ENCODE measurements around the gene GNA15.

GRCh38 chr19:3136684-3137055 is 837 bp downstream of the GNA15 start:
- TF ChIP-seq, protein P1, sequence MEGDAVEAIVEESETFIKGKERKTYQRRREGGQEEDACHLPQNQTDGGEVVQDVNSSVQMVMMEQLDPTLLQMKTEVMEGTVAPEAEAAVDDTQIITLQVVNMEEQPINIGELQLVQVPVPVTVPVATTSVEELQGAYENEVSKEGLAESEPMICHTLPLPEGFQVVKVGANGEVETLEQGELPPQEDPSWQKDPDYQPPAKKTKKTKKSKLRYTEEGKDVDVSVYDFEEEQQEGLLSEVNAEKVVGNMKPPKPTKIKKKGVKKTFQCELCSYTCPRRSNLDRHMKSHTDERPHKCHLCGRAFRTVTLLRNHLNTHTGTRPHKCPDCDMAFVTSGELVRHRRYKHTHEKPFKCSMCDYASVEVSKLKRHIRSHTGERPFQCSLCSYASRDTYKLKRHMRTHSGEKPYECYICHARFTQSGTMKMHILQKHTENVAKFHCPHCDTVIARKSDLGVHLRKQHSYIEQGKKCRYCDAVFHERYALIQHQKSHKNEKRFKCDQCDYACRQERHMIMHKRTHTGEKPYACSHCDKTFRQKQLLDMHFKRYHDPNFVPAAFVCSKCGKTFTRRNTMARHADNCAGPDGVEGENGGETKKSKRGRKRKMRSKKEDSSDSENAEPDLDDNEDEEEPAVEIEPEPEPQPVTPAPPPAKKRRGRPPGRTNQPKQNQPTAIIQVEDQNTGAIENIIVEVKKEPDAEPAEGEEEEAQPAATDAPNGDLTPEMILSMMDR (IDR thresholded peaks at IDR 0.05; ENCODE audit: low read length) = no peak
- no peak for TF ChIP-seq EZH2 (IDR thresholded peaks at IDR 0.05; ENCODE audit: borderline replicate concordance, low read length)
